Activated T-cell treated with anti-CD3 and anti-CD28 coated beads, Interleukin-2, amount 50 U/mL, for 24 hours (primary cell): ENCODE results near the gene GTPBP4.

Experiments used
- DNase-seq: peaks from one replicate; pipeline ENCODE4 v3.0.0-alpha.2; 2020
- H3K27ac Mint-ChIP-seq: 2 replicates; pipeline ENCODE4 v1.8.0; 2020; ENCODE audit warnings: mild to moderate bottlenecking, mixed read lengths
- H3K27me3 Mint-ChIP-seq: 2 replicates; pipeline ENCODE4 v1.8.0; 2020; ENCODE audit warnings: mixed read lengths
- H3K36me3 Mint-ChIP-seq: 2 replicates; pipeline ENCODE4 v1.8.0; 2020; ENCODE audit warnings: low read depth, mixed read lengths
- H3K4me1 Mint-ChIP-seq: 2 replicates; pipeline ENCODE4 v1.8.0; 2020; ENCODE audit warnings: low read depth, mixed read lengths
- H3K4me3 Mint-ChIP-seq: 2 replicates; pipeline ENCODE4 v1.8.0; 2020; ENCODE audit warnings: mild to moderate bottlenecking, moderate library complexity, mixed read lengths
- H3K9me3 Mint-ChIP-seq: 2 replicates; pipeline ENCODE4 v1.8.0; 2020; ENCODE audit warnings: mixed read lengths

Gene GTPBP4

GRCh38 chr10:987870-988666, at the start of gene GTPBP4:
Gene GTPBP4 (plus strand): TSS chr10:988434. CDS start chr10:988480, 46 bp downstream.
- no peaks in the 10 kb centered on the region for H3K9me3 Mint-ChIP-seq
- peak within 1 kb of the TSS; percentile 97 for H3K4me3 Mint-ChIP-seq
- peak within 1 kb of the TSS; percentile 99 for H3K27ac Mint-ChIP-seq
- H3K36me3 Mint-ChIP-seq: peaks cover 49% of the 10 kb centered on the region
- peaks cover 48% of the 10 kb centered on the region for H3K4me1 Mint-ChIP-seq
- peak; percentile 95 for DNase-seq
- no peaks in the 10 kb centered on the region for H3K27me3 Mint-ChIP-seq

- Mint-ChIP-seq H3K36me3 (no peaks in the 10 kb centered on the region), H3K27me3 (no peaks in the 10 kb centered on the region), H3K9me3 (no peaks in the 10 kb centered on the region), H3K4me3 (no peak overlapping the region), H3K27ac (peak overlapping the region; percentile 66), H3K4me1 (peaks cover 32% of the 10 kb centered on the region)
- no peak for DNase-seq
Observed at GRCh38 chr10:938941-939678, 49.1 kb upstream of the GTPBP4 start.

- Mint-ChIP-seq H3K4me3 (no peak overlapping the region), H3K36me3 (no peaks in the 10 kb centered on the region), H3K27ac (no peak overlapping the region), H3K9me3 (no peaks in the 10 kb centered on the region), H3K4me1 (peaks cover 40% of the 10 kb centered on the region), H3K27me3 (no peaks in the 10 kb centered on the region)
- no peak for DNase-seq
Observed at GRCh38 chr10:943334-944033, 44.8 kb upstream of the GTPBP4 start.

GRCh38 chr10:944034-944831, 44.0 kb upstream of the GTPBP4 start:
- Mint-ChIP-seq H3K9me3 (no peaks in the 10 kb centered on the region), H3K4me3 (no peak overlapping the region), H3K27ac (peak overlapping the region; percentile 35), H3K4me1 (peaks cover 33% of the 10 kb centered on the region), H3K36me3 (no peaks in the 10 kb centered on the region), H3K27me3 (no peaks in the 10 kb centered on the region)
- peak; percentile 42 for DNase-seq

GRCh38 chr10:945778-946177, 42.5 kb upstream of the GTPBP4 start:
- DNase-seq: no peak
- Mint-ChIP-seq H3K4me1 (peaks cover 26% of the 10 kb centered on the region), H3K36me3 (no peaks in the 10 kb centered on the region), H3K27me3 (no peaks in the 10 kb centered on the region), H3K9me3 (no peaks in the 10 kb centered on the region), H3K4me3 (no peak overlapping the region), H3K27ac (no peak overlapping the region)

- DNase-seq: no peak
- Mint-ChIP-seq H3K9me3 (no peaks in the 10 kb centered on the region), H3K4me1 (peaks cover 21% of the 10 kb centered on the region), H3K4me3 (no peak overlapping the region), H3K27ac (no peak overlapping the region), H3K27me3 (no peaks in the 10 kb centered on the region), H3K36me3 (no peaks in the 10 kb centered on the region)
Observed at GRCh38 chr10:947051-947450, 41.2 kb upstream of the GTPBP4 start.

- no peaks in the 10 kb centered on the region for H3K27me3 Mint-ChIP-seq
- DNase-seq: no peak
- H3K4me1 Mint-ChIP-seq: peaks cover 15% of the 10 kb centered on the region
- no peak overlapping the region for H3K27ac Mint-ChIP-seq
- H3K9me3 Mint-ChIP-seq: no peaks in the 10 kb centered on the region
- H3K36me3 Mint-ChIP-seq: no peaks in the 10 kb centered on the region
- H3K4me3 Mint-ChIP-seq: no peak overlapping the region
Observed at GRCh38 chr10:947881-948280, 40.4 kb upstream of the GTPBP4 start.

GRCh38 chr10:948347-948746, 39.9 kb upstream of the GTPBP4 start:
- H3K27ac Mint-ChIP-seq: no peak overlapping the region
- H3K36me3 Mint-ChIP-seq: no peaks in the 10 kb centered on the region
- H3K27me3 Mint-ChIP-seq: no peaks in the 10 kb centered on the region
- H3K9me3 Mint-ChIP-seq: no peaks in the 10 kb centered on the region
- no peak for DNase-seq
- H3K4me3 Mint-ChIP-seq: no peak overlapping the region
- peaks cover 10% of the 10 kb centered on the region for H3K4me1 Mint-ChIP-seq

GRCh38 chr10:949446-949845, 38.8 kb upstream of the GTPBP4 start:
- Mint-ChIP-seq H3K4me3 (no peak overlapping the region), H3K4me1 (peaks cover 4% of the 10 kb centered on the region), H3K27me3 (peaks cover 2% of the 10 kb centered on the region), H3K27ac (no peak overlapping the region), H3K9me3 (no peaks in the 10 kb centered on the region), H3K36me3 (no peaks in the 10 kb centered on the region)
- no peak for DNase-seq

- Mint-ChIP-seq H3K4me1 (no peaks in the 10 kb centered on the region), H3K9me3 (no peaks in the 10 kb centered on the region), H3K4me3 (no peak overlapping the region), H3K27ac (no peak overlapping the region), H3K27me3 (peaks cover 6% of the 10 kb centered on the region), H3K36me3 (no peaks in the 10 kb centered on the region)
- no peak for DNase-seq
Observed at GRCh38 chr10:953836-954235, 34.4 kb upstream of the GTPBP4 start.

- H3K36me3 Mint-ChIP-seq: no peaks in the 10 kb centered on the region
- H3K27ac Mint-ChIP-seq: no peak overlapping the region
- no peak overlapping the region for H3K4me3 Mint-ChIP-seq
- DNase-seq: no peak
- no peaks in the 10 kb centered on the region for H3K9me3 Mint-ChIP-seq
- peaks cover 6% of the 10 kb centered on the region for H3K27me3 Mint-ChIP-seq
- H3K4me1 Mint-ChIP-seq: no peaks in the 10 kb centered on the region
Observed at GRCh38 chr10:954396-954795, 33.8 kb upstream of the GTPBP4 start.

- no peaks in the 10 kb centered on the region for H3K36me3 Mint-ChIP-seq
- no peak for DNase-seq
- H3K27ac Mint-ChIP-seq: no peak overlapping the region
- H3K4me3 Mint-ChIP-seq: no peak overlapping the region
- H3K4me1 Mint-ChIP-seq: no peaks in the 10 kb centered on the region
- peaks cover 6% of the 10 kb centered on the region for H3K27me3 Mint-ChIP-seq
- no peaks in the 10 kb centered on the region for H3K9me3 Mint-ChIP-seq
Observed at GRCh38 chr10:955127-955819, 33.0 kb upstream of the GTPBP4 start.

- no peak for DNase-seq
- no peaks in the 10 kb centered on the region for H3K36me3 Mint-ChIP-seq
- H3K27me3 Mint-ChIP-seq: peaks cover 6% of the 10 kb centered on the region
- no peak overlapping the region for H3K4me3 Mint-ChIP-seq
- H3K27ac Mint-ChIP-seq: no peak overlapping the region
- no peaks in the 10 kb centered on the region for H3K4me1 Mint-ChIP-seq
- H3K9me3 Mint-ChIP-seq: no peaks in the 10 kb centered on the region
Observed at GRCh38 chr10:955820-956217, 32.4 kb upstream of the GTPBP4 start.

GRCh38 chr10:958106-958505, 30.1 kb upstream of the GTPBP4 start:
- no peak for DNase-seq
- H3K9me3 Mint-ChIP-seq: no peaks in the 10 kb centered on the region
- H3K4me3 Mint-ChIP-seq: no peak overlapping the region
- H3K27me3 Mint-ChIP-seq: peaks cover 6% of the 10 kb centered on the region
- no peaks in the 10 kb centered on the region for H3K36me3 Mint-ChIP-seq
- no peak overlapping the region for H3K27ac Mint-ChIP-seq
- no peaks in the 10 kb centered on the region for H3K4me1 Mint-ChIP-seq
